HG03432 (cell line): ENCODE data around the gene OGFRL1.

Source experiments
- ATAC-seq: cut with Tn5 transposase; IDR thresholded peaks from one replicate; pipeline ENCODE4 v1.9.1; 2021; ENCODE audit warnings: mild to moderate bottlenecking, moderate library complexity; ENCODE audit not compliant: unreplicated experiment

OGFRL1 gene

DNA sequence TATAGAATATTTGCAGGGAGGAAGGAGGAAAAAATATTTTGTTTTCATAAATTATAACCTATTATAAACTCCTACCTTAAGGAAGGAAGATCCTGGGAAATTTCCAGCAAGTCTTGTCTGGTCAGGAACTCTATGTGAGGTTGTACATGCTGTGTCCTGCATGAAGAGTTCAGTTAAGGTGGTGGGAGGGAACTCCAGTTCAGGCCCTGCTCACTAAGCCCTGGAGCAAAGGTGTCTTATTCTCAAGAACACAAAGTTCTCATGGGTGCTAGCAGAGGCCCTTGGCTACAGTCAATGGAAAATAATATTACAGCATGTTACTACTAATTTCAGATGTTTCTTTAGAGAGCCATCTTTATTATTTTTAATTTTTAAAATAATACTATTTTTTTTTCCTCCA lies 3.8 kb upstream of the OGFRL1 start:
- ATAC-seq, result no peak

DNA sequence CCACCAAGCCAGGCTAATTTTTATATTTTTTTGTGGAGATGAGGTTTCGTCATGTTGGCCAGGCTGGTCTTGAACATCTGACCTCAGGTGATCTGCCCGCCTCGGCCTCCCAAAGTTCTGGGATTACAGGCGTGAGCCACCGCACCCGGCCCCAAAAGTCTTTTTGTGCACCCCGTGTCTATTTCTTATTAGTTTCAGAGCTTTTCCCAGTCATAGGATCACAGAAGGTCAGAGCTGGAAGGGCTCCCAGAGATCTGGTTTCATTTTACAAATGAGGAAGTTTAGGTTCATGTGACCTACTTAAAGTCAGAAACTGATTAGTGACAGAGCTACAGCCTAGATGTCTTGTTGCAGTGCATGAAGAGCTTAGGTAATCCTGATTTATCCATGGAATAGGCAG lies 1.6 kb upstream of the OGFRL1 start:
- ATAC-seq, result no peak

DNA sequence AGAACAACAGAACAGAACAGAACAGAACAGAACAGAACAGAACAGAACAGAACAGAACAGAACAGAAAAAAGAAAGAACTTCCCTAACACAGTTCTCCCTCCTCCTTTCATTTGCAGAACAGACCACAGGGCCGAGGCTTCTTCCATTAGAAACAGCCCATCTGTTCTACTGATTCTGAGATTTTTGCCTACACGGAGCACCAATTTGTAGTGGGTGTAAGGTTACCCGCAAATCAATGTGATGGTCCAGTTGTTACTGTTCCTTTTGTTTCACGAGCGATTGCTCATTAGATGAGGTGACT lies 734 bp upstream of the OGFRL1 start:
- ATAC-seq, result no peak

DNA sequence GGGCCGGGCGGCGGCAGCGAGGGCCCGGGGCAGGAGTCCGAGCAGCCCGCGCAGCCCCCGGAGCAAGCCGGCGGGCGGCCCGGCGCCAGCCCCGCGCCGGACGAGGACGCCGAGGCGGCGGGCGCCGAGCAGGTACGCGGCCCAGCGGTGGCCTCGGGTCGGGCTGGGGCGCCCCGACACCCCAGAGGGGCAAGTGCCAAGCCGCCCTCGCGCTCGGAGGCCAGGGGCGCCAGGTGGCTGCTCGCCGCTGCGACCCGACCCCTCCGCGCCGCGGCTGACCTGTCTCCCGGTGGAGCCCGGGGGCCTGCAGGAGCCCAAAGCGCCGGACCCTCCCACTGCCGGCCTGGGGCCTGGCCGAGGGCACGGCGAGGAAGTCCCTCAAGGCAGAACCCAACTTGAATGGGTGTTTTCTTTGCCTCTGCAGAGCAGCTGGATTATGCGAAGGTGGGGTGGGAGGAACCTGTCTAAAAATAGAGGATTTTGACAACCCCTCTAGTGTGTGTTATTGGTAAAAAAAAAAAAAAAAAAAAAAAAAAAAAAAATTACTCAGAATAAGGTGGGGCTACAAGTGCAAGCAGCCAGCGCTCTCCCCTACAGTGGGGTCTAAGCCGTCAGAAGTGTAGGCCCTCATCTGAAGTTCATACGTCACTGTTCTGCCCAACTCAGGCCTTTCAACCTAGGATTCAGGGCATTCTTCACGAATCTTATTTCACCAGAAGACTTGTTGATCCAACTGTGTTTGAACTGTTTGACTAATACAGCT lies 609 bp downstream of the OGFRL1 start:
- peak; percentile 35 for ATAC-seq

DNA sequence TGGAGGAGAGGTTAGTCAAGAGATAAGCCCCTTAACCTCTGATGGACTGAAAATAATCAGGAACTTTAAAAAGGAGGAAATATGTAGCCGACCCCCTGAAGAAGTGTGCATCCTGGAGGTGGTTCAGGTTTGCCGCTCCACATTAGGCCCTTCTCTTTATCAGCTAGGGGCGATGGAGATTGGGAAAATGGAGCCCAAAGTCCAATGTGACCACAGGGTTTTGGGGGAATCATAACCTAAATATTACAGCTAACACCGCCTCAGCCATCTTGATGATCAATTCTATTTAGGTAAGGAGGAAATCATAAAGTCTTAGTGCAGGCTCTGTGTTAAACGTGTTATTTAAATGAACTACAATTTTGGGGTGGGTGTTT lies 1.2 kb downstream of the OGFRL1 start:
- ATAC-seq, result no peak

DNA sequence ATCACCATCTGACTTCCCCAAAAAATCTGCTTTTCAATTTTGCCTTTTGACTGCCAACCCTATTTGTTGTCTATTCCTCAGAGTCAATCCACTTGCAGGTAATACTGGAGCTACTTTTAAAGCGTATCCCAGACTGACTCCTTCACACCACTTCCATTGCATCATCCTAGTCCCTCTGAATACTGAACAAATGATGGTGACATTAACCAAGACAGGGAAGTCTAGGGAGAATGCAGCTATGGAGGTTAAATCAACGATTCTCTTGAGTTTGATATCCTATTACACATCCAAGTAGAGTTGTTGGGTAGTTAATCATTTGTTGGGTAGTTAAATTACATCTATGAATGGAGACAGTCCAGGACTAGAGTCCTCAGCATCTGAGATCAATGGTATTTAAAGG lies 2.0 kb downstream of the OGFRL1 start:
- ATAC-seq, result no peak

DNA sequence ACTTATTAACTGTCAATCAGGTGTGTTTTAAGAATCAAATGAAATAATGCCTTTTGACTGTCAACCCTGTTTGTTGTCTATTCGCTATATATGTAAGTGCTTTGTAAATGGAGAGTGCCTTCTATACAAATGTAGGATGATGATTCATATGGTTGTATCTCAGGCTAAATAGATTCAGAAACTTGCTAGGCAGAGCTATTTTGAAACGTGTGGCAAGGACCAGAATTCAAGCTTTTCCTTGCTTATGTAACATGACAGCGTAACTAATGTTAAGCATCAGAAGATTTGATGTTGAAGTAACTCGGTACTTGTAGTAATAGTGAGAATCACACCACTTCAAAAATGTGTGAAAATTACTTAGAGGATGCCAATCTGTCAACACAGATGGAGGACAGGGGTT lies 3.4 kb downstream of the OGFRL1 start:
- no peak for ATAC-seq

DNA sequence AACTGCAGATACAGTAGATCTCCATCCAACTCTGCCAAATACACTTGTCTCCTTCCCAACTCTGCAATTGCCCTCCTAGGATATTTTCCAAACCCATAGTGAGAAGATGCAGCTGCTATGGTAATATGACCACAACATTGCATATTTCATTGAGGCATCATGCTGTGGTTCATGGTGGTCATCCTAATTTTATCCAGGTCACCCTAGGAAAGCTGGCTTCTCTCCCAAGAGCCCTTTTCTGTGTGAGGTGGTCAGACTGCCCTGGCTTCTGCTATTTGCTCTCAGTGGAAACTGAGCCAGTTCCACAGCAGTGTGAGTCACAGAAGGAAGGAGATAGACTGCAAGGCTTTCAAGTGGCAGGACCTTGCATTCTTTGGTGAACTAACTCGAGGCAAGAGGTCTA lies 5.5 kb downstream of the OGFRL1 start:
- no peak for ATAC-seq

DNA sequence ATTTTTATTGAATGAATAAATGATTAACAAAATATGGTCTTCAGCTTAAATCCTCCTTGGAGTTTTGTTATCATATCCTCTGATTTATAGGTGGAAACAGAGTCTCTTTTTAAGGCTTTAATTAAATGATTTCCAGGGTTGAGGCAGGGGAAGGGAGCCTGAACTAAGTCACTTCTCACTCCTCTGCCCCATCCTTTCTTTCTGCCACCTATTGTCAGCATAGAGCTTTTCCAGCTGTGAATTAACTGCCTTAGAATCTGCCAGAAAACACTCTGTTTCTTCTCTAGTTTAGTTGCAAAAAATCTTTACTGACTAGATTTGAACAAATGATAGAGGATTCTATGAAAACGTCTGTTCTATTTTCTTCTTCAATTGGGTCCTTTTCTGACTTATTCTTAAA lies 9.8 kb downstream of the OGFRL1 start:
- no peak for ATAC-seq

DNA sequence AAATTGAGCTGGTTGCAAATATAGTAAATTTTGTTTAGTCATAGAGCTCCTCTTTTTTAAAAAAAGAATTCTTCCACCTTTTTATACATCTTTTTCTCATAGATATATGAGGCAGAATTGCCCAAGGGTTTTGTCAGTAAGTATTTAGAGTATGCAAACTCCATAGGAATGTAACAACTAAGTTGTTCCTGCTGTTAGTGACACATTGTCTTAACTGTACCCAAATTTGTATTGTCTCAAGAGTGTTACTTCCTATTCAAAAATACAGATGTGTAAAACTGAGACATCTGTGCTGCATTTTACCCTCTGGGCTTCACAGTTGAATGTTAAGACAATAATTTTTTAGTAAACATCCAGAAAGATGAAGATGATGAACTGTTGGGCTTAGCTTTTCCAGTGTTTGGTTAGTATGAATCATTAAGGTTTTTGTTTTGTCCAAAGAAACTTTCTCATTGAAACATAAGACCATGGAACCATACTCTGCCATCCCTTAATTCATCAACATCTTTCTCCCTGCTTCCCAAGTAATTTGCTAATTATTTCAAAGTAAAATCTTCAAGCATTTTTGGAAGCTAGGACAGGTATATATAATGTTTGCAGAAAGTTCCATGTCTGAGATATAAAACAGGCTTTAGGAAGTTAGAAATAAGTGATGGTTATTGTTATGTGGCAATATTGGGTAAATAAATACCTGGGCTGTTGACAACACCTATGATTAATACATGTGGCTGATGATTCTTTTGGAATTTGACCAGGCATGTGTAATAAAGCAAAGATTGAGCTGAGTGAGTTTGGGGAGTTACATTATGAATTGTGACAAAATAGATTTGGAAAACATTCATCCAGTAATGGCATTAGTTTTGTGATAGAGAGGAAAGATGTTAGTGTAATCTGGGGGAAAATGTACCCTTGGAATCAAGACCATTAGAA lies 11.2 kb downstream of the OGFRL1 start:
- no peak for ATAC-seq

DNA sequence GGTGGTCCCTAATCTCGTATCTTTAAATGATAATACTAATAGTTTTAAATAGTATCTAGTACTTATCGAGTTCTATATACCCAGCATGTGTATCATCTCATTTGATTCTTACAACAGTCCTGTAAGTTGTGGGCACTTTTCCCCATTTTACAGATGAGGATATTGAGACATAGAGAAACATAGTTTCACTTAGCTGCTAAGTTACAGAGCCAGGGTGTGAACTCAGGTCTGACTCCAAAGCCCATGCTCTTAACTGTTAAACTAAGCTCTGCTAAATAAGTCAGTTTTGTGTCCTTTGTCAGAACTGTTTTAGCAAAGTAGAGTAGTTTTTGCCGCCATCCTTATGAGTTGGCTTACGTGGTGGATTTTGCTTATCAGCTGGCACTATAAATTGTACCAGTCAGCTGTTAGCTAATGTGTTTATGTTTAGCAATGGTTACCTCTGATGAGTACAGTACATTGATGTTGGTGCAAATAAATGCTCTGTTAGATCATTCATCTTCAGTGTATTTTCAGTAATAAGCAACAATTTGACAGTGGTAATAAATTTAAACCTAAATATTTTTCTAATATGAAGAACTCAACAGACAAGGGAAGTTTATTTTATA lies 12.1 kb downstream of the OGFRL1 start:
- no peak for ATAC-seq

DNA sequence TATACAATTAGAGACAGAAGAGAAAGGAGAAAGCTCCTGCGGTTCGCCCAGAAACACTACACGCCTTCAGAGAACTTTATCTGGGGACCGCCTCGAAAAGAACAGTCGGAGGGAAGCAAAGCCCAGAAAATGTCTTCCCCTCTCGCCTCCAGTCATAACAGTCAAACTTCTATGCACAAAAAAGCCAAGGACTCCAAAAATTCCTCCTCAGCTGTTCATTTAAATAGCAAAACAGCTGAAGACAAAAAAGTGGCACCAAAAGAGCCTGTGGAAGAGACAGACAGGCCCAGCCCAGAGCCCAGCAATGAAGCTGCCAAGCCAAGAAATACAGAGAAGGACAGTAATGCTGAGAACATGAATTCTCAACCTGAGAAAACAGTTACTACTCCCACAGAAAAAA lies 12.9 kb downstream of the OGFRL1 start:
- no peak for ATAC-seq

DNA sequence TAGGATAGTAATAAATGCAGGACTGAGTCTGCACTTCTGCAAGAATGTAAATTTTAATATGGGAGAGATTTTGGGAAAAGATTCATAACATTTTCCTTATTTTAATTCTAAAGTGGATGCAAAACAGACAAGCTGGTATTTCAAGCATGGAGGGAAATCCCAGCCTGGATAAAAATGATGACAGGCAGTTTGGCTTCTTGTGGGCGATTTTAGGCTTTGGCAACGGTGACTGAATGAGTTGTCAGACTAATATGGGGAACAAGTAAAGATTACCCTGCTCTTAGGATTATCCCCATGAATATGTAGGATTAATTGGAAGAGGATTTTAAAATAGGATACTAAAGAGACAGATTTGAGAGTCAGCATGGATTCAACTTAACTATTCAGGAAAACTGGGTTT lies 21.0 kb downstream of the OGFRL1 start:
- no peak for ATAC-seq

DNA sequence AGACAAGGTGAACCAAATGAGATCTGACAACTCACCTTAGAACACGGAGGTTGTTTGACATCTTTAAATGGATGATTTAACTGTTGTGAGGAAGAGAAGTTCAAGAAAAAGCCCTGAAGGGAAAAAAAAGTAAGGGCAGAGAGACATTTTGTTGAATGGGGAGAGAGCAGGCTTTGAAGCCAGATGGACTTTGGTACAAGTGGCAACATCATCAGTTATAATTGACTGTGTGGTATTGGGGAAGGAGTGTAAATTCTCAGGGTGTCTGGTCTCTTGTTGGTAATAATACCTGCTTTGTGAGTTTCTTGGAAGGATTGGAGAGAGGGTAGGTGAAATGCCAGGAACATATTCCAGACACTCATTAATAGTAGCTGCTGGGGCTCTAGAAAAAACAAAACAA lies 21.6 kb downstream of the OGFRL1 start:
- no peak for ATAC-seq

DNA sequence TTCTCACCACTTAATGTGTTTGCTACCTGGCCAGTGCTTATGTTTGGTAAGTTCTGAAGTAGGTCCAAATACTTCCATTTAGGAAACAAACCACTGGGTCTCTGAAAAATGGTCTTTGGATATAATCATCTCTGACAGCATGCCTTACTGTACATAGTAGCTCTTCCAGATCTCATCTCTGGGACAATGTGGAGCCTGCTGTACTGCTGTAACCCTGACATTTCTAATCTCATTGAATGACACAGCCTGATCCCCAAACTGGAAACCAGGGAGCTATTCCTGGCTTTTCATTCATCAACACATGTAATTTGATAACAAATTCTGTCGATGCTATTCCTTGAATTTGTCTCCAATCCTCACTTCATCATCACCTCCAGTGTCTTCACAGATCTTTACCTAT lies 23.5 kb downstream of the OGFRL1 start:
- ATAC-seq, result no peak

DNA sequence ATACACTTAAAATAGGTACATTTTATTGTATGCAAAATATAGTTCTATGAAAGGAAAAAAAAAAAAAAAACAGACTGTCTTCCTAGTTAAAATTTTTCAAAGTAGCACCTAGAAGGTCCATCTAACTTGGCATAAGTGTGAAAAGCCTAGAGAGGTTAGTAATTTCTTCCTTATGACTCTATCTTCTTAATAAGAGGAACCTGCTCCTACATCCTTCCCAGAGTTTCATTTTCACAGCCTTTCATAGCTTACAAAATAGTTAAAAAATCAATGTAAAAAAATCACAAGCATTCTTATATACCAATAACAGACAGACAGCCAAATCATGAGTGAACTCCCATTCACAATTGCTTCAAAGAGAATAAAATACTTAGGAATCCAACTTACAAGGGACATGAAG lies 28.8 kb downstream of the OGFRL1 start:
- no peak for ATAC-seq

DNA sequence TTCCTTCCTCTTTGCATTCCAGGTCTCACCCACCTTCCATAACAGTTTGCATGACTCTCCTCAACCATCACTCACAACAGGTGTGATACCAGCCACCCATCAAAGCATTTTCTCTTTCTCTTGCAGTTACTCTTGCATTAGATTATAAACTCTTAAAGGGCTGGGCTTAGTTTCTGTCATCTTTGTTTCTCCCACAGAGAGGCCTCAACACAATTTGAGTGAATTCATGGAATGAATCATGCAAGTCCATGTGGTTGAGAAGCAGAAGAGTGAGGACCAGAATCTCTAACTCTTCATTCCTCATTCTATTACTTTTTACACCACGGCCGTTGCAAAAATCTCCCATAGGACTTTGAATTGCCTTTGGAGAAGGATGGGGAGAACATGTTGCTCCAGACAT lies 31.4 kb downstream of the OGFRL1 start:
- no peak for ATAC-seq

DNA sequence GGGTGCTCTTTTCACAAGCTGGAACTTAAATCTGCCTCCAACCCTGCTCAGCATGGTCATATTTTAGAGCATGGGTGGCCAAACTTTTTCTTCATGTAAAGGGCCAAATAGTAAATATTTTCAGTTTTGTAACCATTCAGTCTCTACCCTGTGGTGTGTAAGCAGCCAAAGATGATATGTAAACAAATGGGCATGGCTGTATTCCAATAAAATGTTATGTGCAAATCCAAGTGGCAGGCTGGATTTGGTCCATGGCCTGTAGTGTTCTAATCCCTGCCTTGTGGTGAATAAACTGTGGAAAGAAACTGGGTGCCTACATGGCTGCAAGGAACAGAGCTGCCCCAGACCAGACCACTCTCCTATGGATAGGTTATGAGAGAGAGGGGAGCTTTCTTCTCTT lies 32.7 kb downstream of the OGFRL1 start:
- ATAC-seq, result no peak

DNA sequence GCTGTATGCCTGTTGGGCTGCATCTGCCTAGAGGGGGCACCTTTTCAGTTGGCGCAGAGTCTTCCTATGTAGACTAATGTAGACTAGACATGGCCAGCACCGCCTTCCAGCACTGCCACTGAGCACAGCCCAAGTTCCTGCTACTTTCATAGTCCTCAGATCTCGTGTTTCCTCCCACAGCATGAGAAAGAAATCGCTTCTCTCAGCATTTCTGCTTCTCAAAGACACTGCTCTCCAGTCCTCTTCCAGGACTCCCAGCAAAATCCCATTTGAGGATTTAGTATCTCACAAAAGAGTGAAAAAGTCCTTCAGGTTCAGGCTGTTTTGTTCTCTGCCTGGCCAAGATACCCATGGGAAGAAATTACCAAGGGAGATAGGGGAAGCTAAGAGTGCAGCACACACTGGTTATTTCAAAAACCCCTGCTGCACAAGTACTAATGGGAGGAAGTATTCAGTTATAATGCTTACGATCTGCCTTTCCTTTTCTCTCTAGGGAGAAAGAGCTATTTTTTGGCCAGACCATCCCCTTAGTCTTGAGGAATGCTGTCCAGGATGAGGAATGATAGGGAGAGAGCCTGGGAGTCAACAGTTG lies 35.7 kb downstream of the OGFRL1 start:
- no peak for ATAC-seq

DNA sequence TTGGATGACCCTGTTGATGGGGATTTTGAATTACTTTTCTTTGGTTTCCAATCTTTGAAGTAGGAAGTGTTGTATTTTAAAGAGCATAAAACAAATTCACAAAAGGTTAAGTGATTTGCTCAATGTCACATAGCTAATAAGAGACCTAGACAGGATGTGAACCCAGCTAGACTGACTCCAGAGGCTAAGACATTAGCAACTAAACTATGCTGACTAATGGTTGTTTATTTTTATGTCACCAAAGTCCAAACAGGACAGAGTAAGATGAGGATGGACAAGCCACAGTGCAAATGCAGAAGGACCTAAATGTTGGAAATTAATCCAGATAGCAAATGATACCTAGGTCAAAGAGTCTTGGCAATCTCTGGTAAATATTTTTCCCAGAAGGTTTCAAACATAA lies 38.0 kb downstream of the OGFRL1 start:
- ATAC-seq, result no peak

DNA sequence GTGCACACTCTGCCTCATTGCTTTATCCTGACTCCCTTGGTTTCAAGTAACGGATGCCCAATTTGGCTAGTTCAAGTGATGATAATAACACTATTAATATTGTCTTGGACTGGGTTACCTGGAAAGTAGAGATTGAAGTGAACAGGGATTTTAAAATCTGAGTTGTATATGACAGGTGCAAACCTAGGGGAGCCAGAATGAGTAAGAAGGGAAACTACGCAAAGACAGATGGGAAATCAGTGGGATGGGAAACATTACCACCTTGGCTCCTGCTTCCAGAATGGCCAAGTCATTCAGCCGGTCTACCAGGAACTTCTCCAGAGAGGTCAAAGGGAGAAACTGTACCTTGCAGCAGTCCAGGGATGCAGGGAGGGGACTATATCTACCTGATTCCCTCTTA lies 41.9 kb downstream of the OGFRL1 start:
- no peak for ATAC-seq

DNA sequence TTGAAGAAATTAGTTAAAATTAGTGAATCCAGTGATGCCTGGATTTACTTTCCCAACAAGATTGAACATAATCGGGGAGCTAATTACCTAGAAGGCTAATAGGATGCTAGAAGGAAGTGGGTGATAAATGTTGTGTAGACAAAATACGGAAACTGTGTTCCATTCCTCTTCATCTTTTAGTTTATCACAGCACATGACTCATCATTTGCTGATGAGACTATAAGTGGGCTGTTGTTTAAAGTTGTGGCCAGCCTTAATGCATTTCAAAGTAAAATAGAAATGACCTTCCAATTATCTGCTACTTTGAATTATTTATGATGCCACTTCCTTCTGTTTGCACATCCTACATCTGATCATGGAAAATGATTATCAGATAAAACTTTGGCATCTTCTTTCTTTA lies 43.4 kb downstream of the OGFRL1 start:
- ATAC-seq, result no peak
